K562 (cell line): Measurements from ENCODE around the gene ZNF451. TPM values are rescaled to one million over a fixed set of nuclear protein-coding genes. Genes with fewer than 3 reads are reported as not detected.

Experiments used
- ATAC-seq: fragments of 200-7000 bp; cut with Tn5 transposase; 3 replicates; pipeline ENCODE4 v1.9.1; 2020; ENCODE audit warnings: moderate library complexity
- BruUV-seq: library from RNA; stranded (reverse); fragments of 400-500 nt; replicated peaks from 2 replicates; lab custom pipeline; 2021; lab: Mats Ljungman, UMichigan
- CTCF ChIA-PET: fragments of 300-600 bp; formaldehyde crosslinking; extraction: SDS; loops from one replicate; lab custom pipeline; 2021; ENCODE audit warnings: low intra/inter-chr PET ratio; lab: Yijun Ruan, JAX
- POLR2A ChIA-PET: fragments of 300-600, 350-650 bp; sonication (Branson Sonifier 250); formaldehyde crosslinking; extraction: SDS; loops from one replicate; lab custom pipeline; 2021; ENCODE audit warnings: antibody characterized with exemption, inconsistent platforms; lab: Yijun Ruan, JAX
- DNase-seq, 4 experiments: peaks; one replicate each; pipeline versions ENCODE4 v3.0.0 to v3.0.0-alpha.2; 2011 to 2018; ENCODE audit warnings: low spot score in 3 of 4, mixed read lengths in 3 of 4; ENCODE audit errors: extremely low read depth in 1 of 4
- FAIRE-seq: peaks from 2 replicates; lab custom pipeline; 2011; peaks lifted over from hg19 to GRCh38; lab: Jason Lieb, UNC
- H2AFZ ChIP-seq: 2 replicates; pipeline ENCODE4 v1.6.0; 2011; ENCODE audit warnings: low read depth, low read length, control low read depth, inconsistent platforms
- H3K27ac ChIP-seq: fragments of 200-600 bp; 3 replicates; pipeline ENCODE4 v1.8.0; 2011; ENCODE audit warnings: low read depth, mild to moderate bottlenecking, control low read depth, inconsistent platforms, low read length, moderate library complexity, mixed read lengths; ENCODE audit errors: extremely low read depth
- H3K27me3 ChIP-seq, 2 experiments: fragments of 300-600 bp in 1 of 2; 2 replicates in 1 of 2; 3 replicates in 1 of 2; pipeline versions ENCODE4 v1.6.0 to v1.8.0; 2011; ENCODE audit warnings: inconsistent platforms in 2 of 2, low read length in 2 of 2, mild to moderate bottlenecking in 1 of 2, mixed read lengths in 1 of 2, moderate library complexity in 1 of 2; ENCODE audit not compliant: control insufficient read depth in 2 of 2, insufficient read depth in 2 of 2
- H3K36me3 ChIP-seq: fragments of 300-600 bp; 3 replicates; pipeline ENCODE4 v1.8.0; 2011; ENCODE audit warnings: mild to moderate bottlenecking, low read length, inconsistent platforms; ENCODE audit not compliant: control insufficient read depth, insufficient read depth
- H3K4me1 ChIP-seq, 2 experiments: fragments of 200-600 bp in 1 of 2; replicated peaks in 1 of 2; 2 replicates in 1 of 2; 3 replicates in 1 of 2; pipeline versions ENCODE4 v1.5.1 to v1.8.0; 2011; ENCODE audit warnings: inconsistent platforms in 2 of 2, low read length in 2 of 2, mild to moderate bottlenecking in 1 of 2, mixed read lengths in 1 of 2, moderate library complexity in 1 of 2; ENCODE audit not compliant: control insufficient read depth in 2 of 2, insufficient read depth in 2 of 2
- H3K4me2 ChIP-seq: 2 replicates; pipeline ENCODE4 v1.6.1; 2011; ENCODE audit warnings: low read length, control low read depth, inconsistent platforms, mixed read lengths; ENCODE audit not compliant: insufficient read depth
- H3K4me3 ChIP-seq: fragments of 200-600 bp; sonication (generic), shearing (Covaris generic); 2 replicates; pipeline ENCODE4 v1.5.1; 2016; ENCODE audit warnings: control low read depth, inconsistent platforms
- H3K79me2 ChIP-seq: fragments of 200-600 bp; 3 replicates; pipeline ENCODE4 v1.8.0; 2011; ENCODE audit warnings: low read length, inconsistent platforms; ENCODE audit not compliant: control insufficient read depth, insufficient read depth
- H3K9ac ChIP-seq, 2 experiments: 2 replicates each; pipeline versions ENCODE4 v1.6.0 to v1.6.1; 2011; ENCODE audit warnings: low read depth in 2 of 2, low read length in 2 of 2, control low read depth in 1 of 2, inconsistent platforms in 1 of 2, mild to moderate bottlenecking in 1 of 2, mixed read lengths in 1 of 2; ENCODE audit not compliant: insufficient read depth in 1 of 2
- H3K9me1 ChIP-seq: one replicate; pipeline ENCODE4 v1.6.0; 2011; ENCODE audit warnings: inconsistent platforms, mild to moderate bottlenecking, low read length, moderate library complexity; ENCODE audit not compliant: control insufficient read depth, insufficient read depth
- H3K9me3 ChIP-seq: replicated peaks from 2 replicates; pipeline ENCODE4 v1.5.1; 2011; ENCODE audit warnings: low read depth, low read length, inconsistent platforms; ENCODE audit not compliant: control insufficient read depth, insufficient read depth
- H4K20me1 ChIP-seq: replicated peaks from 2 replicates; pipeline ENCODE4 v1.6.1; 2011; ENCODE audit warnings: low read length, inconsistent platforms, mixed read lengths; ENCODE audit not compliant: control insufficient read depth, insufficient read depth
- ASH1L ChIP-seq: fragments of 450-650 bp; IDR thresholded peaks from 2 replicates; pipeline ENCODE4 v1.6.1; 2018; ENCODE audit warnings: borderline replicate concordance, mild to moderate bottlenecking, low read depth; ENCODE audit not compliant: partially characterized antibody
- HMBOX1 ChIP-seq: sonication (generic); IDR thresholded peaks from 2 replicates; pipeline ENCODE4 v1.6.1; 2016
- HNRNPH1 ChIP-seq: fragments of 200-400 bp; formaldehyde crosslinking; optimal IDR thresholded peaks from 2 replicates; pipeline ENCODE3; 2017; ENCODE audit warnings: low read depth, mild to moderate bottlenecking, low read length, moderate library complexity
- HNRNPLL ChIP-seq: fragments of 200-400 bp; formaldehyde crosslinking; IDR thresholded peaks from 2 replicates; pipeline ENCODE4 v1.6.1; 2017; ENCODE audit warnings: low read length, low read depth, mild to moderate bottlenecking; ENCODE audit not compliant: poor library complexity, severe bottlenecking
- POLR3A ChIP-seq: IDR thresholded peaks from 2 replicates; pipeline ENCODE4 v1.6.1; 2011; ENCODE audit warnings: borderline replicate concordance, mild to moderate bottlenecking, moderate library complexity; ENCODE audit not compliant: insufficient read length, insufficient read depth; ENCODE audit errors: extremely low read depth
- REST ChIP-seq, 2 experiments: fragments of 450-650 bp; formaldehyde crosslinking in 1 of 2; IDR thresholded peaks; 2 replicates each; pipeline versions ENCODE4 v1.4.0 to v1.6.1; 2014 to 2020; ENCODE audit warnings: mild to moderate bottlenecking in 2 of 2, borderline replicate concordance in 1 of 2, low read depth in 1 of 2
- ZBTB33 ChIP-seq: sonication (generic); formaldehyde crosslinking; IDR thresholded peaks from 2 replicates; pipeline ENCODE4 v1.8.1; 2023; ENCODE audit warnings: mild to moderate bottlenecking, missing genetic modification reagents
- ZFPM2 ChIP-seq: fragments of 250-450 bp; sonication (Bioruptor Pico); IDR thresholded peaks from 2 replicates; pipeline ENCODE4 v1.5.1; 2022; ENCODE audit warnings: mild to moderate bottlenecking
- ZNF174 ChIP-seq: fragments of 250-450 bp; sonication (Bioruptor Pico); IDR thresholded peaks from 2 replicates; pipeline ENCODE4 v1.4.0; 2020; ENCODE audit warnings: mild to moderate bottlenecking
- WGBS: fragments of 100-300 bp; shearing (Covaris generic); methylation state at CpG from one replicate; pipeline ENCODE4 v1.1.6; 2016; ENCODE audit warnings: low coverage, mixed read lengths; ENCODE audit not compliant: insufficient coverage; ENCODE audit errors: missing lambda C conversion rate; 5-methylcytosine and 5-hydroxymethylcytosine counted together
- in situ Hi-C: fragments of 300-500 bp; cut with MboI; formaldehyde crosslinking; loops from 4 replicates; pipeline ENCODE4 v1.15.0; 2018; ENCODE audit warnings: inconsistent platforms, mixed read lengths
- intact Hi-C: fragments of 100-400 bp; cut with micrococcal nuclease; formaldehyde crosslinking; loops from 2 replicates; pipeline ENCODE4 v1.14.2; 2022
- polyA plus RNA-seq, 8 experiments: library from polyadenylated mRNA; depleted of rRNA in 4 of 8; stranded (reverse) in 5 of 8; unstranded in 3 of 8; fragments of >200 nt; fragmentation: Nextera tagmentation in 2 of 8; fragmentation: Illumina TruSeq in 1 of 8; extraction: Ambion mirVana in 2 of 8; extraction: Trizol in 1 of 8; gene quantifications; 2 replicates each; pipeline versions ENCODE4 v1.2.1 to v1.2.3, GENCODE V29; 2011 to 2014; ENCODE audit warnings: inconsistent platforms in 1 of 8, missing spikeins in 1 of 8
- total RNA-seq, 7 experiments: library from RNA; depleted of rRNA in 6 of 7; stranded (reverse); fragments of >200 nt in 6 of 7; fragmentation: Illumina TruSeq in 2 of 7; extraction: Trizol in 2 of 7; gene quantifications; 2 replicates each; pipeline versions ENCODE4 v1.2.1 to v1.2.3, GENCODE V29; 2011 to 2021; ENCODE audit warnings: low replicate concordance in 1 of 7

Gene ZNF451
- total and polyA plus RNA-seq, 9 of the 15 experiments (the other 6 are each of a cell fraction or from before 2014, with no cell fraction given): 16.1 to 74.3 (median 38.3) TPM

GRCh38 chr6:57064809-57065208 is 25.2 kb upstream of the ZNF451 start (continued):
- no peak for TF ChIP-seq HMBOX1

- intact Hi-C loops (no loop called here), in situ Hi-C loops (no loop called here)
- ATAC-seq (no peak), DNase-seq (no peak), FAIRE-seq (no peak)
- H3K36me3 ChIP-seq: peaks cover 25% of the 10 kb centered on the region
- peaks cover 6% of the 10 kb centered on the region for H3K9me3 ChIP-seq
- peaks cover 3 to 18% of the 10 kb centered on the region in 2 experiments; a peak in 3 of 5 replicates for H3K4me1 ChIP-seq
- POLR2A ChIA-PET: interaction anchor here (1.0 to 1.3 kb wide), 3 partner anchors 8 to 11 kb away, joined by 3 read pairs; no protein-coding TSS in a partner anchor
- H2AFZ ChIP-seq: no peak overlapping the region
- no TSS peak for BruUV-seq
- H3K4me2 ChIP-seq: no peak overlapping the region
- CTCF ChIA-PET: no interaction called here
- no peak overlapping the region for H3K4me3 ChIP-seq
- H3K9ac ChIP-seq: no peak overlapping the region
- no peaks in the 10 kb centered on the region for H3K9me1 ChIP-seq
- no peaks in the 10 kb centered on the region for H3K27me3 ChIP-seq
- H4K20me1 ChIP-seq: no peaks in the 10 kb centered on the region
- 43% methylated on average over 1 of the region's 1 CpG for WGBS
- no peaks in the 10 kb centered on the region for H3K79me2 ChIP-seq
- no peak overlapping the region for H3K27ac ChIP-seq
- TF ChIP-seq REST (IDR thresholded peaks at IDR 0.05; ENCODE audit: borderline replicate concordance) (no peak), REST (CRISPR knock-in tag; IDR thresholded peaks at IDR 0.05; ENCODE audit: low read depth) (no peak), HNRNPLL (no peak), ZNF174 (CRISPR knock-in tag) (no peak), ZFPM2 (CRISPR knock-in tag) (no peak), HNRNPH1 (no peak), ASH1L (no peak), ZBTB33 (no peak), POLR3A (no peak)
Observed at GRCh38 chr6:57068061-57068460, 21.9 kb upstream of the ZNF451 start.
